Peyer's patch (tissue), 4 donors: ENCODE results near the gene PPFIA1. TPM values are rescaled to one million over a fixed set of nuclear protein-coding genes. Genes with fewer than 3 reads are reported as not detected.

ENCODE experiments used
- DNase-seq, 3 donors: peaks; one replicate each; pipeline ENCODE4 v3.0.0-alpha.2; 2017 to 2019
- H3K27ac ChIP-seq, 4 donors: fragments of 200-600 bp; sonication (generic); one replicate each; pipeline ENCODE4 v1.5.1; 2016 to 2019
- H3K27me3 ChIP-seq, 2 donors: fragments of 200-600 bp; sonication (generic); one replicate each; pipeline ENCODE4 v1.5.1; 2019
- H3K36me3 ChIP-seq, 3 donors: fragments of 200-600 bp; sonication (generic); one replicate each; pipeline ENCODE4 v1.5.1; 2016 to 2019
- H3K4me1 ChIP-seq, 4 donors: fragments of 200-600 bp; sonication (generic); one replicate each; pipeline ENCODE4 v1.5.1; 2016 to 2019
- H3K4me3 ChIP-seq, 4 donors: fragments of 200-600 bp; sonication (generic); 1 replicate in 3 of 4; 2 replicates in 1 of 4; pipeline ENCODE4 v1.5.1; 2016 to 2019; ENCODE audit warnings: mild to moderate bottlenecking in 1 of 4
- H3K9me3 ChIP-seq, 4 donors: fragments of 200-600 bp; sonication (generic); one replicate each; pipeline ENCODE4 v1.5.1; 2016 to 2019; ENCODE audit warnings: mild to moderate bottlenecking in 1 of 4
- CTCF ChIP-seq, 6 experiments: fragments of 450-650 bp in 4 of 6; fragments of 200-600 bp in 2 of 6; sonication (generic) in 1 of 6; IDR thresholded peaks; one replicate each; pipeline ENCODE4 v1.5.1; 2017 to 2019; ENCODE audit warnings: antibody characterized with exemption in 6 of 6, mild to moderate bottlenecking in 3 of 6, moderate library complexity in 1 of 6
- POLR2A ChIP-seq, 2 donors: fragments of 450-650 bp; IDR thresholded peaks; one replicate each; pipeline ENCODE4 v1.5.1; 2017; ENCODE audit warnings: antibody characterized with exemption in 2 of 2, mild to moderate bottlenecking in 2 of 2, moderate library complexity in 2 of 2
- total RNA-seq, 4 donors: library from RNA; depleted of rRNA; stranded (reverse); fragments of >200 nt; gene quantifications; one replicate each; pipeline ENCODE4 v1.1.0, GENCODE V29; 2016

Gene PPFIA1
- total RNA-seq, 4 donors from 2014 or later = 45.5 to 111 (median 71.4) TPM

- DNase-seq = no peak
- Histone ChIP-seq H3K36me3 (peaks cover 0 to 22% (median 0%) of the 10 kb centered on the region in 3 donors), H3K4me3 (peak overlapping the region in 1 of 4 donors; percentile 72), H3K27me3 (no peaks in the 10 kb centered on the region), H3K4me1 (peaks cover 0 to 9% (median 3%) of the 10 kb centered on the region in 4 donors), H3K9me3 (no peaks in the 10 kb centered on the region), H3K27ac (no peak overlapping the region)
- TF ChIP-seq CTCF (IDR thresholded peaks at IDR 0.05) = no peak
Measured at GRCh38 chr11:70272009-70272408, 1.5 kb downstream of the PPFIA1 start.

- Histone ChIP-seq H3K4me3 (no peak overlapping the region), H3K9me3 (no peaks in the 10 kb centered on the region), H3K27me3 (no peaks in the 10 kb centered on the region), H3K36me3 (peaks cover 0 to 64% (median 0%) of the 10 kb centered on the region in 3 donors), H3K27ac (no peak overlapping the region), H3K4me1 (no peaks in the 10 kb centered on the region)
- TF ChIP-seq POLR2A (IDR thresholded peaks at IDR 0.05) (no peak), CTCF (IDR thresholded peaks at IDR 0.05) (no peak)
- no peak for DNase-seq
Measured at GRCh38 chr11:70278994-70279393, 8.5 kb downstream of the PPFIA1 start.

- H3K27me3 ChIP-seq = no peaks in the 10 kb centered on the region
- H3K27ac ChIP-seq = no peak overlapping the region
- no peaks in the 10 kb centered on the region for H3K9me3 ChIP-seq
- H3K4me1 ChIP-seq = no peaks in the 10 kb centered on the region
- no peak overlapping the region for H3K4me3 ChIP-seq
- H3K36me3 ChIP-seq = peaks cover 0 to 75% (median 0%) of the 10 kb centered on the region in 3 donors
- no peak for DNase-seq
- no peak for TF ChIP-seq POLR2A (IDR thresholded peaks at IDR 0.05)
- TF ChIP-seq CTCF (IDR thresholded peaks at IDR 0.05) = no peak
Measured at GRCh38 chr11:70281156-70281609, 10.7 kb downstream of the PPFIA1 start.

- peaks cover 0 to 80% (median 0%) of the 10 kb centered on the region in 3 donors for H3K36me3 ChIP-seq
Measured at GRCh38 chr11:70282012-70282411, 11.5 kb downstream of the PPFIA1 start.

GRCh38 chr11:70288721-70289120, 18.2 kb downstream of the PPFIA1 start:
- Histone ChIP-seq H3K27ac (no peak overlapping the region), H3K4me3 (no peak overlapping the region), H3K36me3 (peaks cover 0 to 51% (median 0%) of the 10 kb centered on the region in 3 donors), H3K27me3 (no peaks in the 10 kb centered on the region), H3K9me3 (no peaks in the 10 kb centered on the region), H3K4me1 (no peaks in the 10 kb centered on the region)
- no peak for TF ChIP-seq CTCF (IDR thresholded peaks at IDR 0.05)
- no peak for TF ChIP-seq POLR2A (IDR thresholded peaks at IDR 0.05)
- peak in 1 of 3 donors; percentile 23 for DNase-seq

More at GRCh38 chr11:70282012-70282411, 11.5 kb downstream of the PPFIA1 start:
- no peak overlapping the region for H3K27ac ChIP-seq
- H3K4me3 ChIP-seq = no peak overlapping the region
- no peak for TF ChIP-seq CTCF (IDR thresholded peaks at IDR 0.05)
- TF ChIP-seq POLR2A (IDR thresholded peaks at IDR 0.05) = no peak
- DNase-seq = peak in 1 of 3 donors; percentile 40
- H3K27me3 ChIP-seq = no peaks in the 10 kb centered on the region
- no peaks in the 10 kb centered on the region for H3K9me3 ChIP-seq
- H3K4me1 ChIP-seq = no peaks in the 10 kb centered on the region

- no peaks in the 10 kb centered on the region for H3K27me3 ChIP-seq
- H3K4me3 ChIP-seq = no peak overlapping the region
- H3K36me3 ChIP-seq = peaks cover 0 to 49% (median 0%) of the 10 kb centered on the region in 3 donors
- no peaks in the 10 kb centered on the region for H3K4me1 ChIP-seq
- H3K9me3 ChIP-seq = no peaks in the 10 kb centered on the region
- no peak for TF ChIP-seq CTCF (IDR thresholded peaks at IDR 0.05)
- no peak for TF ChIP-seq POLR2A (IDR thresholded peaks at IDR 0.05)
- DNase-seq = peak in 1 of 3 donors; percentile 19
- H3K27ac ChIP-seq = no peak overlapping the region
Measured at GRCh38 chr11:70289582-70289981, 19.1 kb downstream of the PPFIA1 start.
